NT2/D1 (cell line): ENCODE measurements around the gene HIP1.

Source experiments
- YY1 ChIP-seq: IDR thresholded peaks from 2 replicates; pipeline ENCODE4 v1.6.1; 2011; ENCODE audit not compliant: insufficient read length, insufficient read depth
- ZNF274 ChIP-seq: IDR thresholded peaks from 2 replicates; pipeline ENCODE4 v1.6.1; 2011; ENCODE audit warnings: mild to moderate bottlenecking, low read depth, low read length

- TF ChIP-seq ZNF274 (no peak), YY1 (no peak)
These were observed 26.9 kb downstream of the HIP1 start for GRCh38 chr7:75711656-75712514.
